Peyer's patch (tissue), 4 donors: ENCODE measurements around the gene PDE1C.

ENCODE experiments used
- POLR2A ChIP-seq, 2 donors: fragments of 450-650 bp; IDR thresholded peaks; one replicate each; pipeline ENCODE4 v1.5.1; 2017; ENCODE audit warnings: antibody characterized with exemption in 2 of 2, mild to moderate bottlenecking in 2 of 2, moderate library complexity in 2 of 2
- TF ChIP-seq, protein P1 (sequence below), 6 experiments: fragments of 450-650 bp in 4 of 6; fragments of 200-600 bp in 2 of 6; sonication (generic) in 1 of 6; IDR thresholded peaks; one replicate each; pipeline ENCODE4 v1.5.1; 2017 to 2019; ENCODE audit warnings: antibody characterized with exemption in 6 of 6, mild to moderate bottlenecking in 3 of 6, moderate library complexity in 1 of 6

DNA sequence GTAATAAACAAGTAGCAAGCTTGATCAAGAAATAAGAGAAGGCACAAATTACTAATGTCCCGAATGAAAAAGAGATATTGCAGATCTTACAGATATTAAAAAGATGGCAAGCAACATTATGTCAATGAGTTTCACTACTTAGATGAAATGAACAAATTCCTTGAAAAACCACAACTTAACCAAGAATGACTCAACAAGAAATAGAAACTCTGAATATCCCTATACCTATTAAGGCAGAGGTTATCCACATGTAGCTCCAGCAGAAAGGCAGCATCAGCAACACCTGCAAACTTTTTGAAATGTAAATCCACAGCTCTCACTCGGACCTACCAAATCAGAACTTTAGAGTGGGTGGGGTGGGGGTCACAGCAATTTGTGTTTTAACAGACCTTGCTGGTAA, 33.6 kb downstream of the PDE1C start:
- TF ChIP-seq, protein P1, sequence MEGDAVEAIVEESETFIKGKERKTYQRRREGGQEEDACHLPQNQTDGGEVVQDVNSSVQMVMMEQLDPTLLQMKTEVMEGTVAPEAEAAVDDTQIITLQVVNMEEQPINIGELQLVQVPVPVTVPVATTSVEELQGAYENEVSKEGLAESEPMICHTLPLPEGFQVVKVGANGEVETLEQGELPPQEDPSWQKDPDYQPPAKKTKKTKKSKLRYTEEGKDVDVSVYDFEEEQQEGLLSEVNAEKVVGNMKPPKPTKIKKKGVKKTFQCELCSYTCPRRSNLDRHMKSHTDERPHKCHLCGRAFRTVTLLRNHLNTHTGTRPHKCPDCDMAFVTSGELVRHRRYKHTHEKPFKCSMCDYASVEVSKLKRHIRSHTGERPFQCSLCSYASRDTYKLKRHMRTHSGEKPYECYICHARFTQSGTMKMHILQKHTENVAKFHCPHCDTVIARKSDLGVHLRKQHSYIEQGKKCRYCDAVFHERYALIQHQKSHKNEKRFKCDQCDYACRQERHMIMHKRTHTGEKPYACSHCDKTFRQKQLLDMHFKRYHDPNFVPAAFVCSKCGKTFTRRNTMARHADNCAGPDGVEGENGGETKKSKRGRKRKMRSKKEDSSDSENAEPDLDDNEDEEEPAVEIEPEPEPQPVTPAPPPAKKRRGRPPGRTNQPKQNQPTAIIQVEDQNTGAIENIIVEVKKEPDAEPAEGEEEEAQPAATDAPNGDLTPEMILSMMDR (IDR thresholded peaks at IDR 0.05): no peak
- TF ChIP-seq POLR2A (IDR thresholded peaks at IDR 0.05): no peak
